NCI-H2029 (cell line): ENCODE results near the gene OPCML.

Source experiments
- DNase-seq: peaks from one replicate; lab custom pipeline; 2025; lab: John Stamatoyannopoulos, UW

OPCML gene

DNA sequence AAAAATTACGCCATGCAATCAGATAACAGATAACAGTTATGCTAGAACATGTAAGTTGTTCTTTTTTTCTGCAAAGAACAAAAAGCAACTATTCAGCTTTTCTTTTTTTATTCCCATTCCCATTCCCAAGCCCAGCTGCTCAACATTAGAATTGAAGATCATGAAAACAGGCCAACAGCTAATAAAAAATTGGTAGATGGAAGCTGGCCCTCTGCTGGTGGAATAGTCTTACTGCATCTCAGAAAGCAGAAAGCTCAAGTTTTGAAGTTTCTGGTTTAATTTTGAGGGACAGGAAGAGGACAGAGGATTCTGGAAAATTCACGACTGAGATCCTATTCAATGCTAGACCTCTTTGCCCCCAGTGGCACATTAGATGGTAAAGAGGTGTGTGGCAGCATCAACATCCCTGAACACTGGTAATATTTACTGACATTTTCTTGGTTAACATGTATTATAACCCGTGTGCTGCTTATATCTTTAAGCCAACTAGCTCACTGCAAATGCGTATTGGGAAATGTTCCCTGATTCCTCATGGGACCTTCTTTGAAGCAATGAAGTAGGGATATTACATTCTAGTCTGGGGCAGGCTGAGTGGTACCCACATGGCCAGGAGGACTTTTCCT lies 591.2 kb downstream of the OPCML start:
- no peak for DNase-seq

DNA sequence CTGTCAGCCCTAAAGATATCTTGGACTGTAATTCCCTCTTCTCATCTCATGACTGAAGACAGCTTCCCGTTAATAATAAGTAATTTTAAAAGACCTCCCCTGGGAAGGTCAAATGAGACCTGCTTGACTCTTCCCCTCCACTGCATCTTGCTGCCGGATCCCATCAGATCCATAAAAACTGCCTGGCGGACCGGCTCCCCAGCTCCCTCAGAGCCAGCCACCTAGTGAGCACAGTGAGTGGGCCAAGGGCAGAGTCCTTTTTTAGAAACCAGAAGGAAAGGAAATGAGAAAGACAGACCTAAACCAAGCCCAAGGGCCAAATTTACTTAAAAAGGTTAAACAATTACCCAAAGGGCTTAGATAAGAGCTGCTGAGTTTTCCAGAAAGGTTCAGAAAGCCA lies 595.3 kb downstream of the OPCML start:
- no peak for DNase-seq

- DNase-seq, result no peak
Measured at GRCh38 chr11:132935383-132935782, 596.9 kb downstream of the OPCML start.

- no peak for DNase-seq
Measured at GRCh38 chr11:132933703-132934102, 598.6 kb downstream of the OPCML start.

DNA sequence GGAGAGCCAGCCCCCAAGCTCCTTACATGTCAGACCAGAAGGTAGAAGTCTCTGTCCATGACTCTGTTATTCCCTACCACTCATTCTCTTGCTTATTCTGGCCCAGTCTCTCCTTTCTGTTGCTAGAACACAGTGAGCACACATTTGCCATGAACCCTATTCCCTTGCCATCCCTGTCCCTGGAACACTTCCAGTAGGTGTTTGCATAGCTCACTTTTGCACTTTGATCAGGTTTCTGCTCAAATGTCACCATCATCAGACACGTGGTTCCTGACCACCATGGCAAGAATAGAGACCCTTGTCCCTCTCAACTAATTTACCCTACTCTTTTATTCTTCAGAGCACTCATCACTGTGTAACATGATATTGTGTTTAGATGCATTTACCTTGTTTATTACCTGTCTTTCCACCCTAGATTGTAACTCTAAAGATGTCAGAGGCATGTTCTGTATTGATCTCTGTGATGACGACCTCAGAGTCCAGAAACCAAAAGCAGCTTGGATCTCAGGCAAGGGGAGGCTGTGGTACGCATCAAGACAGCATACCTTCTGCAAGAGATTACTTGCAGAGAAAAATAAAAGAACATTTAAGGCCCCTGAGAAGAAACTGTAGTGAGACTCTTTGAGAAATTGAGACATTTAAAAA lies 606.4 kb downstream of the OPCML start:
- no peak for DNase-seq

GRCh38 chr11:132921597-132921996 lies 610.7 kb downstream of the OPCML start:
- no peak for DNase-seq

DNA sequence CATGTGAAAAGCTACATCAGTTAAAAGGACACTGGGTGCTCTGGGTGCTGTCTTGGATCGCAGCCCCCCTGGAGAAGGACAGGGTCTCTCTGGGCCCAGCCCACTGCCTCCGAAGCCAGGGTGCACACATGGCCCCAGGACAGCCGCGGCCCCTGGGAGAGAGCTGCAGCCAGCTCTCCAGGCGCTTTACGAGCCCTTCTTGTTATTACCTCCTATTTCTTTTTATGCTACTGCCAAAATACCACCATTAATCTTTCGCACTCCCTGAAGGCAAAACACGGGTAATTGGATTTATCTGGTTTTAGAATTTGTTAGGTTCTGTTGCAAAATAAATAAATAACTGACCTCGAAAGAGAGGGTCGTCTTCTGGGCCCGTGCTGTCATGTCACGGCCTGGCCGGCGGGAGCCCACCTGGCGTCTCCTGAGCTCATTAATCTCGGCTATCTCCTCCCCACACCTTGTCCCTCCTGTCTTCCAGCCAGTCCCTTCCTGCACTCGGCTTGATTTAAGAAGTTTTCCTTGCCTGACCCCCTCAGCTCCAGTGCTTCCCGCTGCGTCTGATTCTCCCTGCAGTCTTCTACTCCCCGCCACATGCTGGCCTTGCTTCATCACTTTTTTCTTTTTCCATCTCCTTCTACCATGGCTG lies 611.7 kb downstream of the OPCML start:
- DNase-seq, result no peak

- DNase-seq, result no peak
Measured at GRCh38 chr11:132914600-132914999, 617.7 kb downstream of the OPCML start.

- DNase-seq, result no peak
Measured at GRCh38 chr11:132913886-132914285, 618.4 kb downstream of the OPCML start.

- DNase-seq, result no peak
Measured at GRCh38 chr11:132913295-132913694, 619.0 kb downstream of the OPCML start.

- DNase-seq, result no peak
Measured at GRCh38 chr11:132911186-132911585, 621.1 kb downstream of the OPCML start.

GRCh38 chr11:132910011-132910760 lies 622.1 kb downstream of the OPCML start:
- DNase-seq, result no peak

DNA sequence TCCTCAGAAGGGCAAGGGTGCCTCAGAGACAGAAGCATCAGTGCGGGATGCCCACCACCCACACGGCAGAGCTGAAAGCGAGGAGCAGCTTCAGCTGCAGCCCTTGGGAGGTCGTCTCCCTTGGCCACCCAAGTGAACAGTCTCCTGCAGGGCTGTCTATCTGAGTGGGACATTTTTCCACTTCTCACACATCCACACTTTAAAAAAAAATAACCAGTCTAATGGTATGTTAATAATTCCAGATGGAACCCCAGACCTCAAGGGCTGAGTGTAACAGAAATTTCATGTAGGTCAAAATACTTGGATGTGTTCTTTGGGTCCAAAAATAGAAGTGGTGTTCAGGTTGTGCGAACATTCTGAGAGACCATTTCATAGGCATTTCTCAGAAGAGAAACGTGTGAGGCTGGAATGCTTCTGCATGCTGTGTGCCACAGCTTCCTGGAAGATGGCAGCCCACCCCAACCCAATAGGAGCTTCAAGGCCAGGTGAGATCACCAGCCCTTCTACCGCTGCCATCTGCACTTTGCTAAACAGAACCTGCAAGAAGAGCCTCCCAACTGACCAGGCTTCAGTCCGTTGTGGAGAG lies 623.2 kb downstream of the OPCML start:
- DNase-seq, result no peak

DNA sequence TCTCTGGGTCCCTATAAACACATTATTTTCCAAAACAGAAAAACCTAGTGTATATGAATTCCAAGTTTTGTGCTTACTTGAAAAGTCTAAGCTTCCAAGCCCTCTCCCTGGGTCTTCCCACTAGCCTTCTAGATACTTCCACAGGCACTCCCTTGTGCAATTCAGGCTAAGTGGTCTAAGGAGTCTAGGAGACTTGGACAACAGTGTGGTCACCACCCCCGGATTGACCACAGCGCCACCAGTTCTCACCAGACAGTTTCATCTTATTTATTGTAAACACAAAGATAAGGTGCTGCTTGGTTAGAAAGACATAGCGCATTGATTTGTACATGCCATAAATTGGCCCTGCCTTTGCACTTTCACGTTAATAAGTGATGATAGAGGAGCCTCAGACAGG lies 623.9 kb downstream of the OPCML start:
- no peak for DNase-seq

DNA sequence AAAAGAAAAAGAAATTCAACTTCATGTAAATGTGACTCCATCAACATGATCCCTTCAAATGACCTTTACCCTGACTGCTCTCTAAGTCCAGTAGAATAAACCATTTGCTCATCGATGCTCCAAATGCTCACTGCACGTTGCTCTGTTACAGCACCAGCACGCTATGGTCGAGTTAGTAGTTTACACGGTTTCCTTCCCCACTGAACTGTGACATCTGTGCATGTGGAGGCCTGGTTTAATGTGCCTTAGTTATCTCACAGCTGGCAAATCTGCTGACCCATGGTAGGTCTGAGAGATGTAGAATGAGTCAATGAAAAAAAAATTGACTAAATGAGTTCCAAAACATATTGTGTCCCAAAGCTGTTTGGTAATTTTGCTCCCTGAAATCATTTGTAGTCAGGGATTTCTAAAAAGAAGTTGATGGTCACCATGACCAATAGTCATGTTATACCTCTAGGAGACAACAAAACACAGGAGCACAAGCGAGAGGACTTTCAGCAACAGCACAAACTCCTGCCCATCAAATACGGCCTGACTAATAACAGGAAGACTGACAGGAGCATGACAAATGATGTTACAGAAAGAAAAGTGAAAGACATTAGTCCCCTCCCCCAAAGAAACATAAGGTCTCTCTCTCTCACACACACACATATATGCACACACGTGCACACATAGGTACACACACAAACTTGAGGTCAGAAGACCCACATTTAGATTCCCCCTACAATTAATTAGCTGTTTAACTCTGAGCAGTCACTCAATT lies 624.5 kb downstream of the OPCML start:
- DNase-seq, result no peak

DNA sequence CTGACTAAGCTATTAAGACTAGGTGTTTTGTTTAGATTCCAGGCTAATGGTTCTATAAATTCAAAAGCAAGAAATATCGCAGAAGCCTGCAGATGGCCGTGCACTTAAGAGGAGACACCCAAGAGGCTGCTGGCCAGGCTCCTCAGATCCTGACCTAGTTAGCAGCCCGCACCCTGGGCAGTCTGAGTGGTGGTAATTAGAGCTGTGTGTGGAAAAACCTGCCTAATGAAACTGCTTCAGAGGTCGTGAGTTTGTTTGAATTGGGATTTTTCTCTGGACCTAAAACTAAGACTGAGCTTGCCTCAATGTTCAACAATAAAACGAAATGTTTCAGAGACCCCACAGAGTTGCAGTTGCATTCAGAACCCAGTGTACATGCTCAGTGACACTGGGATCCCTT lies 627.7 kb downstream of the OPCML start:
- no peak for DNase-seq

GRCh38 chr11:132904091-132904490 lies 628.2 kb downstream of the OPCML start:
- no peak for DNase-seq

DNA sequence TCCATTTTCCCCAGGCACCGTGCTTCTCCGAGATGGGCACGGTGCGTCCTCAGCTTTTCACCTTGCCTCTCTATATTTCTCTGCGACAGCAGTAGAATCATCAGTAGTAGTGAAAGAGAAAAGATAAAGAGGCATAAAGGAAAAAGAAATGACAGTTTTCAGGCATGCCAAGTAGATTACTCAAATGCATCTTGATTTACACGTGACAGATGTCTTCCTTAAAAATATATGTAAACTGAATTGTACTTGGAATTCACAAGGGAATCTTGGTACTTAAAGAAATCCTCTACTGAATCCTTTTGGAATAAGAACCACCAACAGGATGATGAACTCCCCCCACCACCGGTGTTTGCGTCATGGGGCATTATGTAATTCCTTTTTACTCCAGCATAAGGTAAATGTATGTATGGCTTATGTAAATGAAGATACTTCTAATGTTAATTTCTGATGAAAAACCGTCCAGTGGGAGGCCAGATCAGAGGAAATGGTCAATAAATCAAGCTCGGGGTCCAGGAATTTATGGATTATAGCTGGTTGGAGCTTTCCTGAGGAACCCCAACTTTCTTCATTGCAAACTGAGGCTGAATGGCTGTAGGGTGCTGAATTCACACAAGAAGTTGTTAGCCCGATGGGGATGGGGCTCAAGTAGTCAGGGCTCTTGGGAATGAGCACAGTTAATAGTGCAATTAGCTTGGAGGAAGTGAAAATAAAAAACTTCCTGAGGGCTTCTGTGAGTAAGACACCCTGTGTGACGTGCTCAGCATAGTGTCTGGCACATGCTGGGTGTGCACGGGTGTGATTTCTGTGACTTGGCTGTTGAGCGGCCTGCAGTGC lies 630.4 kb downstream of the OPCML start:
- DNase-seq, result no peak

GRCh38 chr11:132898676-132899075 lies 633.6 kb downstream of the OPCML start:
- DNase-seq, result no peak

DNA sequence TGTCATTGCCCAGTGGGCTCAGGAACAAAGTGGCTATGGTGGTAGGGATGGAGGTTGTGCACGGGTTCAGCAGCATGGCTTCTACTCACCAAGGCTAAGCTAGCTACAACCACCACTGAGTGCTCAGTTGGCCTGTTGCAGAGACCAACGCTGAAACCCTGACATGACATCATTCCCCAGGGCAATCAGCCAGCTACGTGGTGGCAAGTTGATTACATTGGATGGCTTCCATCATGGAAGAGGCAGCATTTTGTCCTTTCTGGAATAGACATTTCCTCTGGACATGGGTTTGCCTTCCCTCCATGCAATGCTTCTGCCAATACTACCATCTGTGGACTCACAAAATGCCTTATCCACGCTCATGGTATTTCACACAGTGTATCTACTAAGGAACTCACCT lies 634.3 kb downstream of the OPCML start:
- no peak for DNase-seq

GRCh38 chr11:132895340-132895739 lies 637.0 kb downstream of the OPCML start:
- DNase-seq, result no peak
